GM21528 (cell line): ENCODE results near the gene MAPKBP1.

ENCODE experiments used
- ATAC-seq: cut with Tn5 transposase; IDR thresholded peaks from one replicate; pipeline ENCODE4 v1.9.1; 2021; ENCODE audit warnings: mild to moderate bottlenecking, moderate library complexity; ENCODE audit not compliant: unreplicated experiment, low FRiP score

The MAPKBP1 gene

GRCh38 chr15:41782371-41783282 lies 8.3 kb downstream of the MAPKBP1 start:
- no peak for ATAC-seq

GRCh38 chr15:41783296-41783695 lies 9.0 kb downstream of the MAPKBP1 start:
- ATAC-seq: no peak

GRCh38 chr15:41788262-41788661 lies 14.0 kb downstream of the MAPKBP1 start:
- no peak for ATAC-seq

- ATAC-seq: no peak
Measured at GRCh38 chr15:41789236-41789635, 15.0 kb downstream of the MAPKBP1 start.

- ATAC-seq: no peak
Measured at GRCh38 chr15:41789662-41790061, 15.4 kb downstream of the MAPKBP1 start.

GRCh38 chr15:41790169-41790568 lies 15.9 kb downstream of the MAPKBP1 start:
- no peak for ATAC-seq

- ATAC-seq: no peak
Measured at GRCh38 chr15:41790756-41791546, 16.7 kb downstream of the MAPKBP1 start.

GRCh38 chr15:41791547-41791937 lies 17.3 kb downstream of the MAPKBP1 start:
- no peak for ATAC-seq

- ATAC-seq: no peak
Measured at GRCh38 chr15:41792000-41792637, 17.8 kb downstream of the MAPKBP1 start.

- ATAC-seq: no peak
Measured at GRCh38 chr15:41794081-41794480, 19.8 kb downstream of the MAPKBP1 start.

GRCh38 chr15:41795996-41796856 lies 21.9 kb downstream of the MAPKBP1 start:
- no peak for ATAC-seq

GRCh38 chr15:41797201-41797944 lies 23.1 kb downstream of the MAPKBP1 start:
- no peak for ATAC-seq

- ATAC-seq: no peak
Measured at GRCh38 chr15:41798607-41799487, 24.6 kb downstream of the MAPKBP1 start.

- ATAC-seq: no peak
Measured at GRCh38 chr15:41799488-41799805, 25.2 kb downstream of the MAPKBP1 start.

- no peak for ATAC-seq
Measured at GRCh38 chr15:41801185-41801584, 26.9 kb downstream of the MAPKBP1 start.

- no peak for ATAC-seq
Measured at GRCh38 chr15:41801850-41802455, 27.7 kb downstream of the MAPKBP1 start.

GRCh38 chr15:41804361-41804760 lies 30.1 kb downstream of the MAPKBP1 start:
- no peak for ATAC-seq
